ENCODE measurements around the gene CACNA1C.

GRCh38 chr12:2083561-2083960, 30.8 kb downstream of the CACNA1C start:
- no peak for TF ChIP-seq CTCF (IDR thresholded peaks at IDR 0.05)
- no peak for TF ChIP-seq POLR2A (IDR thresholded peaks at IDR 0.05; ENCODE audit: low read depth)
